Measurements from ENCODE around the gene PTGES3. TPM values are rescaled to one million over a fixed set of nuclear protein-coding genes. Genes with fewer than 3 reads are reported as not detected.

PTGES3 gene
- total and polyA plus RNA-seq, 2 experiments from 2014 or later = 334 to 442 TPM

GRCh38 chr12:56694161-56694560 is 6.1 kb upstream of the PTGES3 start:
- Mint-ChIP-seq H3K27ac (0 out of 2 replicates have a peak overlapping the region, but pooled peaks have one; percentile 48), H3K4me3 (no peak overlapping the region), H3K36me3 (ENCODE audit: low read depth) (no peaks in the 10 kb centered on the region), H3K9me3 (no peaks in the 10 kb centered on the region), H3K4me1 (peaks cover 15% of the 10 kb centered on the region), H3K27me3 (ENCODE audit: insufficient read depth, low read depth, poor library complexity) (peaks cover 12% of the 10 kb centered on the region)
- DNase-seq (ENCODE audit: low spot score) (no peak), ATAC-seq (no peak)
- Histone ChIP-seq H3K9me2 (ENCODE audit: insufficient read depth) (no peaks in the 10 kb centered on the region), H2AFZ (no peak overlapping the region), H3K36me3 (ENCODE audit: insufficient read depth) (no peaks in the 10 kb centered on the region), H3F3A (replicated peaks; ENCODE audit: low read depth) (0 out of 2 replicates have a peak, but pooled peaks cover 3% of the 10 kb centered on the region), H3K27ac (ENCODE audit: low read depth) (no peak overlapping the region), H3K4me3 (no peak overlapping the region), H3K4me1 (ENCODE audit: insufficient read depth) (peaks cover 13% of the 10 kb centered on the region), H4K20me1 (replicated peaks; ENCODE audit: insufficient read depth) (no peaks in the 10 kb centered on the region), H3K4me2 (no peak overlapping the region), H3K27me3 (ENCODE audit: insufficient read depth) (no peaks in the 10 kb centered on the region), H3K79me2 (replicated peaks; ENCODE audit: insufficient read depth) (peaks cover 5% of the 10 kb centered on the region; the same call in 1 of the 2 replicates)
- TF ChIP-seq POLR2AphosphoS5 (IDR thresholded peaks at IDR 0.05; ENCODE audit: low read depth) (no peak), ETS1 (IDR thresholded peaks at IDR 0.05) (no peak), EZH2 (IDR thresholded peaks at IDR 0.05; ENCODE audit: low read depth, unreplicated experiment) (no peak), ZNF114 (CRISPR knock-in tag; IDR thresholded peaks at IDR 0.05) (no peak), JUNB (IDR thresholded peaks at IDR 0.05; ENCODE audit: unreplicated experiment) (no peak), NANOG (IDR thresholded peaks at IDR 0.05; ENCODE audit: borderline replicate concordance) (no peak), CTCF (conservative IDR thresholded peaks at IDR 0.05; ENCODE audit: low read depth in 2 of 2) (no peak), REST (IDR thresholded peaks at IDR 0.05; ENCODE audit: unreplicated experiment) (no peak)

- H3K4me2 ChIP-seq = peak overlapping the region; percentile 91
- DNase-seq (ENCODE audit: low spot score) = no peak
- H3K9me3 Mint-ChIP-seq = peaks cover 3% of the 10 kb centered on the region; the same call in 1 of the 3 replicates
- H3K4me1 ChIP-seq (ENCODE audit: insufficient read depth) = peaks cover 20% of the 10 kb centered on the region
- no peak for TF ChIP-seq EZH2phosphoT487 (IDR thresholded peaks at IDR 0.05; ENCODE audit: unreplicated experiment)
- no peak for TF ChIP-seq ZNF331 (CRISPR knock-in tag; IDR thresholded peaks at IDR 0.05; ENCODE audit: low read depth)
- no peak for TF ChIP-seq JUNB (IDR thresholded peaks at IDR 0.05; ENCODE audit: unreplicated experiment)
- peaks cover 17% of the 10 kb centered on the region for H3K4me1 Mint-ChIP-seq
- H3K4me3 ChIP-seq = peak overlapping the region; percentile 98
- H3K36me3 ChIP-seq (ENCODE audit: insufficient read depth) = peaks cover 3% of the 10 kb centered on the region; the same call in 1 of the 2 replicates
- no peak for ATAC-seq
- H3K79me2 ChIP-seq (replicated peaks; ENCODE audit: insufficient read depth) = peaks cover 46% of the 10 kb centered on the region
- peaks cover 37% of the 10 kb centered on the region for H3K36me3 Mint-ChIP-seq (ENCODE audit: low read depth)
- H3F3A ChIP-seq (replicated peaks; ENCODE audit: low read depth) = peaks cover 25% of the 10 kb centered on the region
- peak overlapping the region; percentile 99 for H3K27ac Mint-ChIP-seq
- H3K9me2 ChIP-seq (ENCODE audit: insufficient read depth) = no peaks in the 10 kb centered on the region
- no peaks in the 10 kb centered on the region for H3K27me3 ChIP-seq (ENCODE audit: insufficient read depth)
- H3K27ac ChIP-seq (ENCODE audit: low read depth) = peak overlapping the region; percentile 100
- peak overlapping the region; percentile 100 for H3K4me3 Mint-ChIP-seq
- H3K27me3 Mint-ChIP-seq (ENCODE audit: insufficient read depth, low read depth, poor library complexity) = peaks cover 28% of the 10 kb centered on the region
- H4K20me1 ChIP-seq (replicated peaks; ENCODE audit: insufficient read depth) = peaks cover 32% of the 10 kb centered on the region
- peak overlapping the region; percentile 64; the same call in 1 of the 2 replicates for H2AFZ ChIP-seq
Measured at GRCh38 chr12:56688846-56689109, 694 bp upstream of the PTGES3 start.

Measured in GM23338 (cell line).